Esophagus squamous epithelium (tissue), 4 donors: ENCODE measurements around the gene ADD1.

Source experiments
- CTCF ChIP-seq, 6 experiments: fragments of 450-650 bp in 4 of 6; fragments of 200-600 bp in 2 of 6; sonication (generic) in 2 of 6; IDR thresholded peaks; one replicate each; pipeline ENCODE4 v1.5.1; 2016 to 2019; ENCODE audit warnings: antibody characterized with exemption in 6 of 6, mild to moderate bottlenecking in 4 of 6, moderate library complexity in 4 of 6
- POLR2A ChIP-seq, 4 donors: fragments of 450-650 bp; IDR thresholded peaks; one replicate each; pipeline ENCODE4 v1.6.1; 2017; ENCODE audit warnings: antibody characterized with exemption in 4 of 4, mild to moderate bottlenecking in 4 of 4, moderate library complexity in 3 of 4

GRCh38 chr4:2962614-2963174 is 119.0 kb downstream of the ADD1 start:
- TF ChIP-seq CTCF (IDR thresholded peaks at IDR 0.05) = no peak
- TF ChIP-seq POLR2A (IDR thresholded peaks at IDR 0.05) = no peak
